Neural cell (in vitro differentiated cells): ENCODE results near the gene GNG12. TPM values are rescaled to one million over a fixed set of nuclear protein-coding genes. Genes with fewer than 3 reads are reported as not detected.

Source experiments
- H2AFZ ChIP-seq: fragments of 200-600, 300-800 bp; sonication (generic), shearing (Covaris generic); 2 replicates; pipeline ENCODE4 v1.6.0; 2014; ENCODE audit warnings: low read depth, mild to moderate bottlenecking, antibody characterized with exemption, low read length, moderate library complexity
- H3F3A ChIP-seq: fragments of 200-600 bp; shearing (Covaris generic); 2 replicates; pipeline ENCODE4 v1.6.1; 2016; ENCODE audit warnings: mild to moderate bottlenecking, moderate library complexity, mixed read lengths, antibody characterized with exemption, low read length; ENCODE audit not compliant: insufficient read depth, poor library complexity, severe bottlenecking
- H3K27ac ChIP-seq: fragments of 200-600, 300-800 bp; sonication (generic), shearing (Covaris generic); 2 replicates; pipeline ENCODE4 v1.5.1; 2014; ENCODE audit warnings: mild to moderate bottlenecking, low read length, moderate library complexity
- H3K27me3 ChIP-seq: fragments of 300-800, 200-600 bp; sonication (generic), shearing (Covaris generic); 2 replicates; pipeline ENCODE4 v1.6.0; 2014; ENCODE audit warnings: mild to moderate bottlenecking, low read depth, low read length, moderate library complexity; ENCODE audit not compliant: insufficient read depth
- H3K36me3 ChIP-seq: fragments of 300-800, 200-600 bp; sonication (generic), shearing (Covaris generic); 2 replicates; pipeline ENCODE4 v1.5.1; 2014; ENCODE audit warnings: mild to moderate bottlenecking, antibody characterized with exemption, low read length, moderate library complexity; ENCODE audit not compliant: insufficient read depth
- H3K4me2 ChIP-seq: fragments of 300-800, 200-600 bp; sonication (generic), shearing (Covaris generic); 2 replicates; pipeline ENCODE4 v1.6.0; 2014; ENCODE audit warnings: mild to moderate bottlenecking, low read length
- H3K4me3 ChIP-seq: fragments of 300-800, 200-600 bp; sonication (generic), shearing (Covaris generic); 2 replicates; pipeline ENCODE4 v1.5.1; 2014; ENCODE audit warnings: mild to moderate bottlenecking, low read length, moderate library complexity
- H3K79me2 ChIP-seq: fragments of 200-600 bp; shearing (Covaris generic); replicated peaks from 2 replicates; pipeline ENCODE4 v1.6.0; 2014; ENCODE audit warnings: mild to moderate bottlenecking, low read length, moderate library complexity; ENCODE audit not compliant: insufficient read depth
- H3K9ac ChIP-seq: fragments of 300-800, 200-600 bp; sonication (generic), shearing (Covaris generic); 2 replicates; pipeline ENCODE4 v1.6.1; 2016; ENCODE audit warnings: mild to moderate bottlenecking, low read length, mixed read lengths
- H3K9me2 ChIP-seq: fragments of 200-600 bp; shearing (Covaris generic); 2 replicates; pipeline ENCODE4 v1.6.1; 2016; ENCODE audit warnings: mild to moderate bottlenecking, low read length, mixed read lengths; ENCODE audit not compliant: insufficient read depth
- H3K9me3 ChIP-seq: fragments of 200-600, 300-800 bp; sonication (generic), shearing (Covaris generic); 2 replicates; pipeline ENCODE4 v1.6.1; 2016; ENCODE audit warnings: mild to moderate bottlenecking, mixed run types, low read length, moderate library complexity, mixed read lengths
- H4K20me1 ChIP-seq: fragments of 200-600 bp; shearing (Covaris generic); 2 replicates; pipeline ENCODE4 v1.6.1; 2016; ENCODE audit warnings: mild to moderate bottlenecking, mixed run types; ENCODE audit not compliant: insufficient read depth
- EP300 ChIP-seq: fragments of 450-650 bp; conservative IDR thresholded peaks from 2 replicates; pipeline ENCODE4 v1.6.1; 2014; ENCODE audit warnings: antibody characterized with exemption, mild to moderate bottlenecking, moderate library complexity; ENCODE audit not compliant: poor library complexity, severe bottlenecking
- EZH2 ChIP-seq: fragments of 200-600, 300-800 bp; shearing (Covaris generic), sonication (generic); IDR thresholded peaks from 2 replicates; pipeline ENCODE4 v1.6.1; 2014; ENCODE audit warnings: antibody characterized with exemption, low read length, borderline replicate concordance, mild to moderate bottlenecking; ENCODE audit not compliant: insufficient read depth, poor library complexity, severe bottlenecking
- MXI1 ChIP-seq: fragments of 450-650 bp; conservative IDR thresholded peaks from 2 replicates; pipeline ENCODE4 v1.6.1; 2014; ENCODE audit warnings: antibody characterized with exemption, mild to moderate bottlenecking; ENCODE audit not compliant: poor library complexity, severe bottlenecking
- POLR2AphosphoS5 ChIP-seq: IDR thresholded peaks from 2 replicates; pipeline ENCODE4 v1.6.1; 2012
- RAD21 ChIP-seq: fragments of 450-650 bp; conservative IDR thresholded peaks from 2 replicates; pipeline ENCODE4 v1.6.1; 2014; ENCODE audit warnings: antibody characterized with exemption, mild to moderate bottlenecking, moderate library complexity
- SMC3 ChIP-seq: fragments of 450-650 bp; conservative IDR thresholded peaks from 2 replicates; pipeline ENCODE4 v1.6.1; 2014; ENCODE audit warnings: antibody characterized with exemption, mild to moderate bottlenecking, moderate library complexity; ENCODE audit not compliant: poor library complexity
- TAF1 ChIP-seq: IDR thresholded peaks from 2 replicates; pipeline ENCODE4 v1.6.1; 2012; ENCODE audit warnings: low read depth
- polyA plus RNA-seq: library from polyadenylated mRNA; depleted of rRNA; stranded (reverse); fragments of >200 nt; gene quantifications from 2 replicates; pipeline ENCODE4 v1.2.3, GENCODE V29; 2014
- TF ChIP-seq, protein P1 (sequence below): fragments of 450-650 bp; IDR thresholded peaks from 2 replicates; pipeline ENCODE4 v1.5.1; 2014; ENCODE audit warnings: antibody characterized with exemption, mild to moderate bottlenecking, moderate library complexity; ENCODE audit not compliant: poor library complexity, severe bottlenecking
- TF ChIP-seq, protein P2 (sequence below): IDR thresholded peaks from 2 replicates; pipeline ENCODE4 v1.6.1; 2012; ENCODE audit warnings: borderline replicate concordance

Gene GNG12
- polyA plus RNA-seq, 1 donor from 2014 or later: 0.35 TPM

DNA sequence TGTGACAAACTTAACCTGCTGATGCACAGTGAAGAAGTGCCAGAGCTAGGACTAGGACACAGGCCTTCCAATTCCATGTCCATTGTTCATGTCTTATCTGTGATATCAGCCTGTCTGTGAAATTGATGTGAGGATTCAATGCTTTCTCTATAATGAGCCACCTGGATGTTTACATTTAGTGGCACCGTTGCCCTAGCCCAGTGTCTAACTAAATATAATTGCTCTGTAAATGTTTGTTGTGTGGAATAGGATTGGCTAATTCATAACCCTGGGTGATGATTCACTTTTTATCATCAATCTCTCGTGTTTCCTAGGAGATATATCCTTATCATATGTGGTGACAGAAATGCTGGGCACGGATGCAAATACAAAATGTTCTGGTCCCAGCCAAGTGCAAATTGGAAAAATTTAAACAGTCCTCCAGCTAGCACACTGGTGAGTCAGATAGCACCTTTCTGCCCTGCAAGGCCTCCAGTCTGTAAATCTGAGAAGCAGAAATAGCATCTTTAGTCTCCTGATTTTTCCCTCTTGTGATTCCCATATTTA lies 46.9 kb upstream of the GNG12 start:
- Histone ChIP-seq H3K4me2 (no peak overlapping the region), H3K27me3 (no peaks in the 10 kb centered on the region), H3K9ac (no peak overlapping the region), H3K79me2 (no peaks in the 10 kb centered on the region), H3K4me3 (no peak overlapping the region), H3K9me3 (no peaks in the 10 kb centered on the region), H3F3A (no peaks in the 10 kb centered on the region), H3K27ac (no peak overlapping the region), H2AFZ (no peak overlapping the region), H3K36me3 (no peaks in the 10 kb centered on the region), H4K20me1 (no peaks in the 10 kb centered on the region), H3K9me2 (no peaks in the 10 kb centered on the region)
- TF ChIP-seq EZH2 (no peak), POLR2AphosphoS5 (no peak), MXI1 (no peak), EP300 (no peak), RAD21 (no peak), TAF1 (no peak), SMC3 (no peak)
- TF ChIP-seq, protein P1, sequence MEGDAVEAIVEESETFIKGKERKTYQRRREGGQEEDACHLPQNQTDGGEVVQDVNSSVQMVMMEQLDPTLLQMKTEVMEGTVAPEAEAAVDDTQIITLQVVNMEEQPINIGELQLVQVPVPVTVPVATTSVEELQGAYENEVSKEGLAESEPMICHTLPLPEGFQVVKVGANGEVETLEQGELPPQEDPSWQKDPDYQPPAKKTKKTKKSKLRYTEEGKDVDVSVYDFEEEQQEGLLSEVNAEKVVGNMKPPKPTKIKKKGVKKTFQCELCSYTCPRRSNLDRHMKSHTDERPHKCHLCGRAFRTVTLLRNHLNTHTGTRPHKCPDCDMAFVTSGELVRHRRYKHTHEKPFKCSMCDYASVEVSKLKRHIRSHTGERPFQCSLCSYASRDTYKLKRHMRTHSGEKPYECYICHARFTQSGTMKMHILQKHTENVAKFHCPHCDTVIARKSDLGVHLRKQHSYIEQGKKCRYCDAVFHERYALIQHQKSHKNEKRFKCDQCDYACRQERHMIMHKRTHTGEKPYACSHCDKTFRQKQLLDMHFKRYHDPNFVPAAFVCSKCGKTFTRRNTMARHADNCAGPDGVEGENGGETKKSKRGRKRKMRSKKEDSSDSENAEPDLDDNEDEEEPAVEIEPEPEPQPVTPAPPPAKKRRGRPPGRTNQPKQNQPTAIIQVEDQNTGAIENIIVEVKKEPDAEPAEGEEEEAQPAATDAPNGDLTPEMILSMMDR: no peak
- TF ChIP-seq, protein P2, sequence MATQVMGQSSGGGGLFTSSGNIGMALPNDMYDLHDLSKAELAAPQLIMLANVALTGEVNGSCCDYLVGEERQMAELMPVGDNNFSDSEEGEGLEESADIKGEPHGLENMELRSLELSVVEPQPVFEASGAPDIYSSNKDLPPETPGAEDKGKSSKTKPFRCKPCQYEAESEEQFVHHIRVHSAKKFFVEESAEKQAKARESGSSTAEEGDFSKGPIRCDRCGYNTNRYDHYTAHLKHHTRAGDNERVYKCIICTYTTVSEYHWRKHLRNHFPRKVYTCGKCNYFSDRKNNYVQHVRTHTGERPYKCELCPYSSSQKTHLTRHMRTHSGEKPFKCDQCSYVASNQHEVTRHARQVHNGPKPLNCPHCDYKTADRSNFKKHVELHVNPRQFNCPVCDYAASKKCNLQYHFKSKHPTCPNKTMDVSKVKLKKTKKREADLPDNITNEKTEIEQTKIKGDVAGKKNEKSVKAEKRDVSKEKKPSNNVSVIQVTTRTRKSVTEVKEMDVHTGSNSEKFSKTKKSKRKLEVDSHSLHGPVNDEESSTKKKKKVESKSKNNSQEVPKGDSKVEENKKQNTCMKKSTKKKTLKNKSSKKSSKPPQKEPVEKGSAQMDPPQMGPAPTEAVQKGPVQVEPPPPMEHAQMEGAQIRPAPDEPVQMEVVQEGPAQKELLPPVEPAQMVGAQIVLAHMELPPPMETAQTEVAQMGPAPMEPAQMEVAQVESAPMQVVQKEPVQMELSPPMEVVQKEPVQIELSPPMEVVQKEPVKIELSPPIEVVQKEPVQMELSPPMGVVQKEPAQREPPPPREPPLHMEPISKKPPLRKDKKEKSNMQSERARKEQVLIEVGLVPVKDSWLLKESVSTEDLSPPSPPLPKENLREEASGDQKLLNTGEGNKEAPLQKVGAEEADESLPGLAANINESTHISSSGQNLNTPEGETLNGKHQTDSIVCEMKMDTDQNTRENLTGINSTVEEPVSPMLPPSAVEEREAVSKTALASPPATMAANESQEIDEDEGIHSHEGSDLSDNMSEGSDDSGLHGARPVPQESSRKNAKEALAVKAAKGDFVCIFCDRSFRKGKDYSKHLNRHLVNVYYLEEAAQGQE: no peak

DNA sequence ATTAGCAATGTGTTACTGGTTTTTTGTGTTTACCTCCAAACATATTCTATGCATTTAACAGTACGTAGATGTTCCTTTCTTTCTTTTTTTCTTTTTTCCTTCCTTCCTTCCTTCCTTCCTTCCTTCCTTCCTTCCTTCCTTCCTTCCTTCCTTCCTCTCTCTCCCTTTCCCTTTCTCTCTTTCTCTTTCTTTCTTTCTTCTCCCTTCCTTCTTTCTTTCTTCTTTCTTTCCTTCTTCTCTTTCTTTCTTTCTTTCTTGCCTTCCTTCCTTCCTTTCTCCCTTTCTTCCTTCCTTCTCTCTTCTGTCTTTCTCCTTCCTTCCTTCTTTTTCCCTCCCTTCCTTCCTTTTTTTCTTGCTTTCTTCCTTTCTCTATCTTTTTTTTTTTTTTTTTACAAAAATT lies 46.2 kb upstream of the GNG12 start:
- Histone ChIP-seq H4K20me1 (no peaks in the 10 kb centered on the region), H3K79me2 (no peaks in the 10 kb centered on the region), H3K27me3 (no peaks in the 10 kb centered on the region), H3K4me2 (no peak overlapping the region), H2AFZ (no peak overlapping the region), H3K9me2 (no peaks in the 10 kb centered on the region), H3F3A (no peaks in the 10 kb centered on the region), H3K27ac (no peak overlapping the region), H3K36me3 (no peaks in the 10 kb centered on the region), H3K4me3 (no peak overlapping the region), H3K9me3 (no peaks in the 10 kb centered on the region), H3K9ac (no peak overlapping the region)
- TF ChIP-seq EZH2 (no peak), POLR2AphosphoS5 (no peak), EP300 (no peak), RAD21 (no peak), MXI1 (no peak), TAF1 (no peak), SMC3 (no peak)
- TF ChIP-seq, protein P1: no peak
- TF ChIP-seq, protein P2: no peak
